ENCODE results near the gene RBPMS2. TPM values are rescaled to one million over a fixed set of nuclear protein-coding genes. Genes with fewer than 3 reads are reported as not detected.
"Not testable (repeated sequence)": the region's sequence is repeated elsewhere in the genome, so short reads cannot be mapped to it uniquely, and the experiment has no call there.

RBPMS2 gene
- total RNA-seq, 6 experiments from 2014 or later: 0.14 TPM; not detected in 5

GRCh38 chr15:64806509-64806908, 31.1 kb upstream of the RBPMS2 start:
- no peak for DNase-seq
- Mint-ChIP-seq H3K36me3 (ENCODE audit: low read depth) (no peaks in the 10 kb centered on the region), H3K4me3 (no peak overlapping the region), H3K27me3 (ENCODE audit: insufficient read depth) (peaks cover 13% of the 10 kb centered on the region), H3K27ac (no peak overlapping the region), H3K4me1 (ENCODE audit: low read depth) (peaks cover 14% of the 10 kb centered on the region), H3K9me3 (no peaks in the 10 kb centered on the region)
- no peak for TF ChIP-seq CTCF (IDR thresholded peaks at IDR 0.05)

GRCh38 chr15:64804619-64805018, 29.2 kb upstream of the RBPMS2 start:
- Mint-ChIP-seq H3K9me3 (no peaks in the 10 kb centered on the region), H3K27me3 (ENCODE audit: insufficient read depth) (peaks cover 13% of the 10 kb centered on the region), H3K27ac (no peak overlapping the region), H3K4me1 (ENCODE audit: low read depth) (peaks cover 5% of the 10 kb centered on the region; the same call in 1 of the 2 replicates), H3K4me3 (no peak overlapping the region), H3K36me3 (ENCODE audit: low read depth) (no peaks in the 10 kb centered on the region)
- TF ChIP-seq CTCF (IDR thresholded peaks at IDR 0.05): no peak
- no peak for DNase-seq

GRCh38 chr15:64803526-64803925, 28.1 kb upstream of the RBPMS2 start:
- peaks cover 5% of the 10 kb centered on the region; the same call in 1 of the 2 replicates for H3K4me1 Mint-ChIP-seq (ENCODE audit: low read depth)
- no peaks in the 10 kb centered on the region for H3K9me3 Mint-ChIP-seq
- H3K36me3 Mint-ChIP-seq (ENCODE audit: low read depth): no peaks in the 10 kb centered on the region
- H3K4me3 Mint-ChIP-seq: no peak overlapping the region
- H3K27ac Mint-ChIP-seq: no peak overlapping the region
- no peak for TF ChIP-seq CTCF (IDR thresholded peaks at IDR 0.05)
- no peak for DNase-seq
- H3K27me3 Mint-ChIP-seq (ENCODE audit: insufficient read depth): peaks cover 11% of the 10 kb centered on the region

- Mint-ChIP-seq H3K4me1 (ENCODE audit: low read depth) (peaks cover 5% of the 10 kb centered on the region; the same call in 1 of the 2 replicates), H3K9me3 (no peaks in the 10 kb centered on the region), H3K27me3 (ENCODE audit: insufficient read depth) (peaks cover 3% of the 10 kb centered on the region; the same call in 1 of the 2 replicates), H3K27ac (no peak overlapping the region), H3K36me3 (ENCODE audit: low read depth) (no peaks in the 10 kb centered on the region), H3K4me3 (no peak overlapping the region)
- no peak for TF ChIP-seq CTCF (IDR thresholded peaks at IDR 0.05)
- DNase-seq: no peak
Measured at GRCh38 chr15:64800476-64800875, 25.1 kb upstream of the RBPMS2 start.

GRCh38 chr15:64798905-64799304, 23.5 kb upstream of the RBPMS2 start:
- H3K9me3 Mint-ChIP-seq, DNase-seq: not testable (repeated sequence)

GRCh38 chr15:64795921-64796320, 20.5 kb upstream of the RBPMS2 start:
- H3K4me3 Mint-ChIP-seq; H3K36me3 Mint-ChIP-seq (ENCODE audit: low read depth); H3K27ac Mint-ChIP-seq: not testable (repeated sequence)

More at GRCh38 chr15:64798905-64799304, 23.5 kb upstream of the RBPMS2 start:
- not testable (repeated sequence) for H3K27ac Mint-ChIP-seq; H3K27me3 Mint-ChIP-seq (ENCODE audit: insufficient read depth); H3K36me3 Mint-ChIP-seq (ENCODE audit: low read depth); H3K4me3 Mint-ChIP-seq; H3K4me1 Mint-ChIP-seq (ENCODE audit: low read depth)

GRCh38 chr15:64795299-64795698, 19.9 kb upstream of the RBPMS2 start:
- H3K36me3 Mint-ChIP-seq (ENCODE audit: low read depth); H3K4me1 Mint-ChIP-seq (ENCODE audit: low read depth); H3K4me3 Mint-ChIP-seq; H3K27me3 Mint-ChIP-seq (ENCODE audit: insufficient read depth); H3K9me3 Mint-ChIP-seq; H3K27ac Mint-ChIP-seq; DNase-seq: not testable (repeated sequence)

More at GRCh38 chr15:64795921-64796320, 20.5 kb upstream of the RBPMS2 start:
- not testable (repeated sequence) for H3K4me1 Mint-ChIP-seq (ENCODE audit: low read depth); DNase-seq; H3K9me3 Mint-ChIP-seq; H3K27me3 Mint-ChIP-seq (ENCODE audit: insufficient read depth)
